Right lobe of liver (tissue), 4 donors: Measurements from ENCODE around the gene NUDT5.
"Not testable (repeated sequence)": the region's sequence is repeated elsewhere in the genome, so short reads cannot be mapped to it uniquely, and the experiment has no call there.

Experiments
- POLR2A ChIP-seq: fragments of 450-650 bp; IDR thresholded peaks from one replicate; pipeline ENCODE4 v1.6.1; 2017; ENCODE audit warnings: antibody characterized with exemption, mild to moderate bottlenecking
- TF ChIP-seq, protein P1 (sequence below), 4 donors: fragments of 200-600 bp in 3 of 4; fragments of 450-650 bp in 1 of 4; IDR thresholded peaks; one replicate each; pipeline versions ENCODE4 v1.5.1 to v1.8.0; 2016 to 2022; ENCODE audit warnings: antibody characterized with exemption in 4 of 4, mild to moderate bottlenecking in 2 of 4
- donor health status: DM: no; HTN: no; CAD: no.
- donor health status: DM: no; HTN: no; CAD: no.
- donor health status: DM: no; HTN: yes; CAD: no.

DNA sequence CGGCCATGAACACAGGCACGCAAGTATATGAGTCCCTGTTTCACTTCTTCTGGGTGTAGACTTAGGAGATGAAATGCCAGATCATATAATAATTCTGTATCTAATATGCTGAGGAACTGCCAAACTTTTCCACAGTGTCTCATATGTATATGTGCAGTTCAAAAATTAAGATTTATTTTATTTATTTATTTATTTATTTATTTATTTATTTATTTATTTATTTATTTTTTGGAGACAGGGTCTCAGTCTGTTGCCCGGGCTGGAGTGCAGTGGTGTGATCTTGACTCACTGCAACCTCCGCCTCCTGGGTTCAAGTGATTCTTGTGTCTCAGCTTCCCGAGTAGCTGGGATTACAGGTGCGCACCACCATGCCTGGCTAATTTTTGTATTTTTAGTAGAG, 24.2 kb downstream of the NUDT5 start:
- TF ChIP-seq, protein P1, sequence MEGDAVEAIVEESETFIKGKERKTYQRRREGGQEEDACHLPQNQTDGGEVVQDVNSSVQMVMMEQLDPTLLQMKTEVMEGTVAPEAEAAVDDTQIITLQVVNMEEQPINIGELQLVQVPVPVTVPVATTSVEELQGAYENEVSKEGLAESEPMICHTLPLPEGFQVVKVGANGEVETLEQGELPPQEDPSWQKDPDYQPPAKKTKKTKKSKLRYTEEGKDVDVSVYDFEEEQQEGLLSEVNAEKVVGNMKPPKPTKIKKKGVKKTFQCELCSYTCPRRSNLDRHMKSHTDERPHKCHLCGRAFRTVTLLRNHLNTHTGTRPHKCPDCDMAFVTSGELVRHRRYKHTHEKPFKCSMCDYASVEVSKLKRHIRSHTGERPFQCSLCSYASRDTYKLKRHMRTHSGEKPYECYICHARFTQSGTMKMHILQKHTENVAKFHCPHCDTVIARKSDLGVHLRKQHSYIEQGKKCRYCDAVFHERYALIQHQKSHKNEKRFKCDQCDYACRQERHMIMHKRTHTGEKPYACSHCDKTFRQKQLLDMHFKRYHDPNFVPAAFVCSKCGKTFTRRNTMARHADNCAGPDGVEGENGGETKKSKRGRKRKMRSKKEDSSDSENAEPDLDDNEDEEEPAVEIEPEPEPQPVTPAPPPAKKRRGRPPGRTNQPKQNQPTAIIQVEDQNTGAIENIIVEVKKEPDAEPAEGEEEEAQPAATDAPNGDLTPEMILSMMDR (IDR thresholded peaks at IDR 0.05): not testable (repeated sequence)
- TF ChIP-seq POLR2A: not testable (repeated sequence)
